GM19467 (cell line): ENCODE data around the gene RAB27A.
"Not testable (repeated sequence)": the region's sequence is repeated elsewhere in the genome, so short reads cannot be mapped to it uniquely, and the experiment has no call there.

ENCODE experiments used
- ATAC-seq: cut with Tn5 transposase; IDR thresholded peaks from one replicate; pipeline ENCODE4 v1.9.1; 2021; ENCODE audit warnings: mild to moderate bottlenecking, moderate library complexity; ENCODE audit not compliant: unreplicated experiment

The RAB27A gene

DNA sequence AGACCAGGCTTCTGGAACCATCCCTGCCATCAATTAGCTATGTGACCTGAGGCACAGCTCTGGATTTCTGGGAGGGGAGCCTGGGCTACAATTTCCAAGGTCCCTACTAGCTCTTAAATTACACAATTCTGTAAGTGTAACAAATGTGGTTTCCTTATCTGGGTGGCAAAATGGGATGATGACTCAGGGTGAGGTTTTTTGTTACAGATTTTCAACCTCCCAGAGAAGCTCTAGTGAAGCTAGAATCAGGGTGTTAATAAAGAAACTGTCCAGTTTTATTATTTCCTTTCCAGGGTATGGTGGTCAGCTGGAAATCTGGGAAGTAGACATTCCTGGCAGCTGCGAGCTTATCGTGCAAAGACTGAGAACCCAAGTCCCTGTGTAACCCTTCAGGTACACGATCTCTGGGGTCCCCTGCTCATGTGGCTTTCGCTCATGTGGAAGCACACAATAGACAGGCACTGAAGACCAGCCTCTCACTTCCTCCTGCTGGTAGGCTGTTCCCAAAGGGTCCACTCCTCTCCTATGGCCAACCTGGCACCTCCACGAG is 7.3 kb downstream of the RAB27A start:
- no peak for ATAC-seq

GRCh38 chr15:55281517-55282228 is 7.9 kb downstream of the RAB27A start:
- no peak for ATAC-seq

- not testable (repeated sequence) for ATAC-seq
Observed at GRCh38 chr15:55280589-55280988, 9.0 kb downstream of the RAB27A start.

DNA sequence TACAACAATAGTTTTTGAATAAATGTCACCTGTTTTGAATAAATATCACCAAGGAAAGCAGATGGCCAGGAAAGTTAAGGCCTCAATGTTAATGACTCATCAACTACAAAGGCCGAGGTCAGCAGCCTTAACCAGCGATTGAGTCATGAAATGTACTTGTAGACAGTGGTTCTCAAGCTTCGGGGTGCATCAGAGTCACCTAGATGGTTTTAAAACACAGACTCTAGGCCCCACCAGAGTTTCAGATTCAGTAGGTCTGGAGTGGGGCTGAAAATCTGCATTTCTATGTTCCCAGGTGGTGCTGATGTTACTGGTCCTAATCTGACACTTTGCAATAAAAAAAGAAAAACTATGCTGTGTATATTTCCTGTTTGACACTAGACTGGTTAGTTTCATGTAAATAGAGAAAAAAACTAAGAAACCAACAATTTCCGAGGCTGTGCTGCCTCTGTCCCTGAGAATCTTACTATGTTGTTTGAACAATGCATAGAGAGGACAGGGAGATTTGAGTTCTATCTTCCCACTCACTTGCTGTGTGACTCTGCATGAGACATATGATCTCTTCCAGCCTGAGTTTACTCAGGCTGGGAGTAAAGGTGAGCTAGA is 9.8 kb downstream of the RAB27A start:
- ATAC-seq, result peak; percentile 70

DNA sequence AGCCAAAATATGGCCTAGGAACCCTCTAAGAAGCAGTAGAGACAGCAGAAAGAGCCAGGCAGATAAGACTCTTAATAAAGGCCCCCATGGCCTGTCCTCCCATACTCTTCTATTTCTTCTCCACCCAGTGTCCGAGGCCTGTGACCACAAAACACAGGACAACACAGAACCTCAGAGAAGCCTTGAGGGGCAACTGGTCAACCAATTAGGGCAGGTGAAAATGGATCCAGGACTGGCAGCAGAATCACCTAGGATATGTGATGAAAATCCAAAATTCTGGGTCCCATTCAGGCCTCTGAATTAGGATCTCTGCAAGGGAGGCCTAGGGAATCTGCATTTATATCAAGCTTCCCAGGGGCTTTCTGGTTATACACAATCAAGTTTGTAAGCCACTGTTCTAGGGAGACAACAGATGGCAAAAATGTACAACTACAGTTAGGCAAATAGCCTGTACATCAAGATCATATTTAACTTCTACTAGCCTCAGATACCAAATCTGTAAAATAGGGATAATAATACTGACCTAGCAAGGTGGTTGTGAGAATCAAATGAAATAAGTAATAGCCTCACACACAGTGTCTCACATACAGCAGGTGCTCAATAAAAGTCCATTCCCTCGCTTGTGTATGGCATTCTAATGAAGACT is 10.4 kb downstream of the RAB27A start:
- no peak for ATAC-seq

- no peak for ATAC-seq
Observed at GRCh38 chr15:55277715-55278114, 11.9 kb downstream of the RAB27A start.

GRCh38 chr15:55277116-55277564 is 12.5 kb downstream of the RAB27A start:
- peak; percentile 49 for ATAC-seq

- ATAC-seq, result no peak
Observed at GRCh38 chr15:55276324-55276723, 13.3 kb downstream of the RAB27A start.

- ATAC-seq, result no peak
Observed at GRCh38 chr15:55270291-55270690, 19.3 kb downstream of the RAB27A start.

DNA sequence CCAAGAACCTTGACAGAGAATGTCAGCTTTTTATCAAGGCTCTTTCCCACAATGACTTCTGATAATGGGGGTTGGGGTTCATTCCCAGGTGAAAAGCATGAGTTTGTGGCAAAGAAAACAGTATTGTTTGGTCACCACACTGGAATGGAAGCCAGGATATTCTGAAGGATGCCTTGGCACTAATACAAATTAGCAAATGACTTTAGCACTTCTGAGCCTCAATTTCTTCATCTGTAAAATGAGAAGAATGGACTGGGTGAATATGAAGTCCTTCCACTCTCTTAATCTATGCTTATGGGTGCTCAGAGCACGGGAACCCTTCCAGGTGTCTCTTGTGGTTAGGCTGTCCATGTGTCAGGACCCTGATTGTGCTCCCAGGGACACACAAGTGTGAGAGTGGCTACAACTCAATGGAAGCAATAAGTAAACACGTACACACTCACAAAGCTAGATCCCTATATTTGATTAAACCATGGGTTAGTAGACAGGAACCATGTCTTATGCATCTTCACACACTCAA is 21.4 kb downstream of the RAB27A start:
- no peak for ATAC-seq

GRCh38 chr15:55267401-55268175 is 22.0 kb downstream of the RAB27A start:
- peak; percentile 80 for ATAC-seq

DNA sequence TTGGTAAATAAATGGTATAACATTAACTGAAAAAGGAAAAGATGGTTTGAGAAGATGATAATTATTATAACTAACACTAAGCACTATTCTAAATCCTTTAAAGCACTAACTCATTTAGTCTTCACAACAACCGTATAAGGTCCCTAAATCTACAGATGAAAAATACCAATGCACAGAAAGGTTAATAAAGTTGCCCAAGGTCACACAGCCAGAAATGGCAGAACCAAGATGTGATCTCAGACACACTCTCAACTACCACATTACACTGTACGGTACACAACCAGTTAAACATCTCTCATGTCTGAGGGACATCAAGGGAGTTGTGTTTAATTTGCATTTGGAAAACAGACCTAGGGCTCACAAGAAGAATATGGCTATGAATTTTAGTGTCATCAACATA is 23.1 kb downstream of the RAB27A start:
- no peak for ATAC-seq

GRCh38 chr15:55260562-55261131 is 29.0 kb downstream of the RAB27A start:
- ATAC-seq, result no peak

DNA sequence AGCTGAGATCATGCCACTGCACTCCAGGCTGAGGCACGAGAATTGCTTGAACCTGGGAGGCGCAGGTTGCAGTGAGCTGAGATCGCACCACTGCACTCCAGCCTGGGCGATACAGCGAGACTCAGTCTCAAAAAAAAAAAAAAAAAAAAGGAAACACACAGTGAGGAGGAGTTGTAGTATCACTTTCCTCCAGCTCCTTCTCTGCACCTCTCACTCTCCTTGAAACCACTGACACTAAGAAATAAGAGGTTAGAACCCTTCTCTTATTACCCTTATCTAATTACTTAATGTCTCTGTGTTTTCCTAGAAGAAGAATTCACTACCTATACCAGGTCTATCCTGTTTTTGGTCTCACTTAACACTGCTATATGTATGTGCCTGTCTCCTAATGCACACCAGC is 31.7 kb downstream of the RAB27A start:
- ATAC-seq, result no peak

DNA sequence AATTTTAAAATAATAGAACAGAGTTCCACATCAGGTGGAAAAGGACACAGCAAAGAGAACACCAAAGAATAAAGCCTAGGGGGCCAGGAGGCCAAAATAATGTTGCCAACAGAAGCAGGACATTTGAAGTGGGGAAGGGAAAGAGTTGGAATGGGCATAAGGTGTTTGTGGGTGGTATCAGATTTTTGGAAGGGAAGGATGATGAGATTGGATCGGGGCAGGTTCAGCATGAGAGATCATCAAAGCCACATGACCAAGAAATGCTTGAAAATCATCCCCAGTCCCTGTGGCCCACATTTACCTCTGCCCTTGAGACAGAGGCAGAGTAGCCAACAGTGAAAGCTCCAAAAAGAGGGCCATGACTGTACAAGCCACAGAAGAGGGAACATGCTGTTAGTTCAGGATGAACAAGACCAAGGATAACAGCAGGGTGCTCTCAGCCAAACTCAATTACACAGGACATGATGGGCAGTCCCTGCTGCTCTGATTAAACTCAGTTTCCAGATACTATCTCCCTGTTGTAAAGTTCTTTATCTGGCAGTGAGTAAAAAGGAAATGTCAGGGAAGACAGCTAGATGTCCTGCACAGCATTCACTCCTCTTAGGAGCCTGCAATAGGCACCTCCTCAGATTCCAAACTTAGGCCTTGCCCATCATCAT is 32.5 kb downstream of the RAB27A start:
- no peak for ATAC-seq

DNA sequence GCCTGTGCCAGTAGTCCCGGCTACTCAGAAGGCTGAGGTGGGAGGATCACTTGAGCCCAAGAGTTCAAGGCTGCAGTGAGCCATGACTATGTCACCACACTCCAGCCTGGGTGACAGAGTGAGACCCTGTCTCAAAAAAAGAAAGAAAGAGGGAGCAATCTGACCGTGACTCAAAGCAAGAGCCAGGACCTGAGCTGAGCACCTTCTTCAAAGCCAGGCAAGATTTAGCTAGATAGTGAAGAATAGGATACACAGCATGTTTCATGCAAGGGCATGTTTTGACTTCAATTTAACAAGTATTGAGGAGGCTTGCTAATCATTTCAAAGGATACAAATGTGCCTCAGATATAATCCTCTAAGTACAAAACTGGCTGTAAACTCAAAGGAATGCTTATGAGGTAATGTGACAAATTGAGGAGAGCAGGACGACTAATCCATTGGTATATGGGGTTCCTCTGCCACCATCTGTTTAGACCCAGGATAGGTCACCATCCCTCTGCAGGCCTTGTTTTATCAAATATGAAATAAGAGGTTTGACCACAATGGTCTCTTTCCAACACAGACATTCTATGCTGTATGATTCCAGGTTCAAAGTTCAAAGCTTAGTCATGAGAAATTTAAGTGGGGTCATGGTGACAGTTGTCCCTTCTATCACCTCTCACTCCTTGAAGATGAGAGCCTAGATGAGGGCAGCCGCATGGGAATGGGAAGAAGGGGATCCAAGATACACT is 33.2 kb downstream of the RAB27A start:
- no peak for ATAC-seq

DNA sequence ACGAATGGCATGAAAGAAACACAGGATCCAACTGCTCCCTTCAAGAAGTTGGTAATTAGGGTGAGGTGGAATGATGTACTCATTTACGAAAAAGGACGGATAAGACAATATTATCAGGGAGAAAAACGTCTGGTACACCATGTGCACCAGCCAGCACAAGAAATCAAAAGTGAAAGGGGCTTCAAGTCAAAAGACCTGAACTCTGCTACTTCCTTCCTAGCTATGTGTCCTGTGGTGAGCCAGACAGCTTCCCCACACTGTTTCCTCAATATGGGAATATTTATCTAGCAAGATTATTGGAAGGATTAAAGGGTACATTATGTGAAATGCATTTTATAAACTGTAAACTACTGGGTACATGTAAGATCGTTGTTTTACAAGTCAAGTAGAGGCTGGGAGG is 33.9 kb downstream of the RAB27A start:
- ATAC-seq, result no peak

- ATAC-seq, result peak; percentile 50
Observed at GRCh38 chr15:55254916-55255679, 34.5 kb downstream of the RAB27A start.

- no peak for ATAC-seq
Observed at GRCh38 chr15:55253580-55253979, 36.0 kb downstream of the RAB27A start.
